AG04450 (cell line): Measurements from ENCODE around the gene CD99. TPM values are rescaled to one million over a fixed set of nuclear protein-coding genes. Genes with fewer than 3 reads are reported as not detected.
"Not testable (repeated sequence)": the region's sequence is repeated elsewhere in the genome, so short reads cannot be mapped to it uniquely, and the experiment has no call there.

Source experiments
- CTCF ChIA-PET: fragments of 300-600, 350-600 bp; formaldehyde crosslinking; extraction: SDS; loops from one replicate; lab custom pipeline; 2022; ENCODE audit warnings: antibody characterized with exemption, inconsistent platforms; lab: Charles Lee
- POLR2A ChIA-PET: fragments of 350-600 bp; formaldehyde crosslinking; extraction: SDS; loops from one replicate; lab custom pipeline; 2021; ENCODE audit warnings: antibody characterized with exemption, inconsistent platforms; lab: Yijun Ruan, JAX
- DNase-seq: peaks from one replicate; pipeline ENCODE4 v3.0.0-alpha.2; 2011; ENCODE audit warnings: low read depth, low spot score
- H3K27ac ChIP-seq: one replicate; pipeline ENCODE4 v1.5.1; 2012; ENCODE audit warnings: low read depth, low read length, control low read depth
- H3K27me3 ChIP-seq: one replicate; pipeline ENCODE4 v1.6.0; 2012; ENCODE audit warnings: low read length; ENCODE audit not compliant: control insufficient read depth, insufficient read depth
- H3K4me3 ChIP-seq: 2 replicates; pipeline ENCODE4 v1.5.1; 2011; ENCODE audit warnings: mild to moderate bottlenecking, low read depth, low read length, control low read depth
- H3K9me3 ChIP-seq: 2 replicates; pipeline ENCODE4 v1.5.1; 2012; ENCODE audit warnings: low read length; ENCODE audit not compliant: control insufficient read depth, insufficient read depth
- polyA plus RNA-seq: library from polyadenylated mRNA; depleted of rRNA; stranded (reverse); fragments of >200 nt; gene quantifications from 2 replicates; pipeline ENCODE4 v1.2.3, GENCODE V29; 2011
- TF ChIP-seq, protein P1 (sequence below): IDR thresholded peaks from 2 replicates; pipeline ENCODE4 v1.5.1; 2011; ENCODE audit warnings: low read depth, low read length, control low read depth, inconsistent platforms

CD99 gene
- polyA plus RNA-seq, 1 experiment: 355 TPM

DNA sequence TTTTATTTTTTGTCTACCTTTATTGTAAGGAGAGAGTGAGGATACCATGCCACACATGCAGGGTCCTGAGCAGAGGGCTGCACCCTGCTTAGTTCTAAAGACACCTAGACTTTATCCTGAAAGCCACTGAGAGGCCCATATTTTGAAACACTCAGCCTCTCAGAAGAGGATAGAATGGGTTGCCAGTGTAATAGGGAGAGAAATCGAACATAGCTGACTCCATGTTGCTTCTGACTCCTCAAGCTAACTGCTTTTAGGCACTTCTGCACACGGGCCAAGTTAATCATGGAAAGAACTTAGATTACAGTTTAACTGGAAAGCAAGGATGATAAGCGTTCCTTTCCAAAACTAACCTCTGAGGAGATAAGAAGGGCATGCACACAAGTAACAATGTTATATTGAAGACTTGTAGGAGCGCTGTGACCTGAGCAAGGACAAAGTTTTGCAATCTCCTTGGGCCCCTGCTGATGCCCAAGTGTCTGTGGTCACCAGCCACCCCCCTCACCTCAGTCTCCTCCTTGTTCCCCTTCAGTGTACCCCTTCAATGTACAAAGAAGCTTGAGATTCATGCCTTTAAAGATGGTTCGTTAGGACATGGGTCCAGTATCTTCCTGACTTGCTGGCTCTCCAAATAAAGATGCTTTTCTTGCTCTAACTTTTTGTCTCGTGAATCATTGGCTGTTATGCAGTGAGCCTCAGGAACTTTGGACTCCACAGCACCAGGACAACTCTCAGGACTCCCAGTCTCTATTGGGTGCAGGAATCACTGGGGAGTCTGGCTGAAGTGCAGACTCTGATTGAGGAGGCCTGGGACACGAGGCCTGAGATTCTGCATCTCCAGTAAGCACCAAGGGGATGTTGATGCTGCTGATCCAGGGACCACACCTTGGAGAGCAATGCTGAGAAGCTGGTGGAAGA lies 25.4 kb upstream of the CD99 start:
- TF ChIP-seq, protein P1, sequence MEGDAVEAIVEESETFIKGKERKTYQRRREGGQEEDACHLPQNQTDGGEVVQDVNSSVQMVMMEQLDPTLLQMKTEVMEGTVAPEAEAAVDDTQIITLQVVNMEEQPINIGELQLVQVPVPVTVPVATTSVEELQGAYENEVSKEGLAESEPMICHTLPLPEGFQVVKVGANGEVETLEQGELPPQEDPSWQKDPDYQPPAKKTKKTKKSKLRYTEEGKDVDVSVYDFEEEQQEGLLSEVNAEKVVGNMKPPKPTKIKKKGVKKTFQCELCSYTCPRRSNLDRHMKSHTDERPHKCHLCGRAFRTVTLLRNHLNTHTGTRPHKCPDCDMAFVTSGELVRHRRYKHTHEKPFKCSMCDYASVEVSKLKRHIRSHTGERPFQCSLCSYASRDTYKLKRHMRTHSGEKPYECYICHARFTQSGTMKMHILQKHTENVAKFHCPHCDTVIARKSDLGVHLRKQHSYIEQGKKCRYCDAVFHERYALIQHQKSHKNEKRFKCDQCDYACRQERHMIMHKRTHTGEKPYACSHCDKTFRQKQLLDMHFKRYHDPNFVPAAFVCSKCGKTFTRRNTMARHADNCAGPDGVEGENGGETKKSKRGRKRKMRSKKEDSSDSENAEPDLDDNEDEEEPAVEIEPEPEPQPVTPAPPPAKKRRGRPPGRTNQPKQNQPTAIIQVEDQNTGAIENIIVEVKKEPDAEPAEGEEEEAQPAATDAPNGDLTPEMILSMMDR: no peak
- no peaks in the 10 kb centered on the region for H3K27me3 ChIP-seq
- no peak overlapping the region for H3K4me3 ChIP-seq
- no peaks in the 10 kb centered on the region for H3K9me3 ChIP-seq
- ChIA-PET POLR2A (no interaction called here), CTCF (no interaction called here)
- no peak overlapping the region for H3K27ac ChIP-seq
- no peak for DNase-seq

DNA sequence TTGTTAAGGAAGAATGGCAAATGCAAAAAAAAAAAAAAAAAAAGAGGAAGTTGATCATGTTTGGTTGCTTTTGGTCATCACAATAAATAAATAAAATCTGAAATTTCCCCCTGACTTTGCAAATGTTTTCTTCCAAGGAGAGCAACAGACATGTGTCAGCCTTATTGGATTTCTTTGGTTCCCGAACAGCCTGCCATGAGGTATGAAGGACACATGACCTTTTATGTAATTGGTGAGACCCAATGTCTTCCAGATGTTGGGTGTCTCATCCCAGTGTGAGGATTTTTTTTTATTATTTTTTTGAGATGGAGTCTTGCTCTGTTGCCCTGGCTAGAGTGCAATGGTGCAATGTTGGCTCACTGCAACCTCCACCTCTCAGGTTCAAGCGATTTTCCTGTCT lies 24.6 kb upstream of the CD99 start:
- ChIA-PET POLR2A (no interaction called here), CTCF (no interaction called here)
- H3K9me3 ChIP-seq: no peaks in the 10 kb centered on the region
- no peak for DNase-seq
- TF ChIP-seq, protein P1: no peak
- no peaks in the 10 kb centered on the region for H3K27me3 ChIP-seq
- H3K4me3 ChIP-seq: no peak overlapping the region
- no peak overlapping the region for H3K27ac ChIP-seq

DNA sequence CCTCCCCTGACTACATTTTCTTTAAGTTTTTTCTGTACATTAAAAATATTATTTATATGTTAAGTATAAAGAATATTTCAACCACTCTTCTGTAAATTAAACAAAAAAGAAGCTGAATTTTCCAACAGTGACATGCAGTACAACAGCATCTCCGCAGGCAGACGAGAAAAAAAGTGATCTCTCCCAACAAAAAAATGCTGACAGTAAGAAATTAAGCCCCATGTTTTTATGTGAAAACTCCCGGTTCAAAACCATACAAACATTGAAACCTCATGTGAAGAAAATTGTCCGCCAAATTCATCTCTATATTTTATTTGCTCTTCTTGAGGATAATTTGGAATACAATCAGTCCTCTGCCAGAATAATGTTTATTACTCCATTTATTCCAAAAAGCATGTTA lies 20.1 kb upstream of the CD99 start:
- H3K9me3 ChIP-seq: peaks cover 4% of the 10 kb centered on the region; the same call in 1 of the 2 replicates
- no peak for DNase-seq
- no peaks in the 10 kb centered on the region for H3K27me3 ChIP-seq
- H3K27ac ChIP-seq: no peak overlapping the region
- TF ChIP-seq, protein P1: no peak
- H3K4me3 ChIP-seq: no peak overlapping the region
- ChIA-PET CTCF (no interaction called here), POLR2A (no interaction called here)

DNA sequence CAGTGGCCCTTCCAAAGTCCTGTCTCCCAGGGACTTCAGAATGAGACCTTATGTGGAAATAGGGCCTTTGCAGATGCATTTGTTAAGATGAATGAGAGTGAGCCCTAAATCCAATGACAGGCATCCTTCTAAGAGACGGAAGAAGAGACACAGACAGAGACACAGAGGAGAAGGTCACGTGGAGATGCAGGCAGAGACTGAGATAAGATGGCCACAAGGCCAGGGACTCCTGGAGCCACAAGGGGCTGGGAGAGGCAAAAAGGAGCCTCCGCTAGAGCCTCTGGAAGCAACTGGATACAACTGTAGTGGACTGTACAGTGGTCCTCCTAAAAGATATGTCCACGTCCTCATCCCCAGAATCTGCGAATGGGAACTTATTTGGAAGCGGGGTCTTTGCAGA lies 19.0 kb upstream of the CD99 start:
- CTCF ChIA-PET: no interaction called here

DNA sequence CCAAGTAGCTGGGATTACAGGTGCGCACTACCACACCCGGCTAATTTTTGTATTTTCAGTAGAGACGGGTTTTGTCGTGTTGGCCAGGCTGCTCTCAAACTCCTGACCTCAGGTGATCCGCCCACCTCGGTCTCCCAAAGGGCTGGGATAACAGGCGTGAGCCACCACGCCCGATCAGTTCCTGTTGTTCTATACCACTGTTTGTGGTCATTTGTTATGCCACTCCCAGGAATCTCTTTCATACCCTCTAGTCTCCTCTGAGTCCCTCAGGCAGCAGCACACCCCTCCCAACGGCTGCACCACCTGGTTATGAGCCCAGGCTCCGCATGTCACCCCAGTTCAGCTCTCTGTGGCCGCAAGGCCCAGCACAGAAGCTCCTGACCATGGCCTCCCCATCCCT lies 17.5 kb upstream of the CD99 start:
- no peak overlapping the region for H3K4me3 ChIP-seq
- H3K27ac ChIP-seq: no peak overlapping the region
- no peak for DNase-seq
- TF ChIP-seq, protein P1: no peak
- H3K9me3 ChIP-seq: peaks cover 4% of the 10 kb centered on the region; the same call in 1 of the 2 replicates
- H3K27me3 ChIP-seq: no peaks in the 10 kb centered on the region
- ChIA-PET POLR2A (no interaction called here), CTCF (no interaction called here)

More for the DNA sequence above, 19.0 kb upstream of the CD99 start:
- Histone ChIP-seq H3K9me3 (peaks cover 4% of the 10 kb centered on the region; the same call in 1 of the 2 replicates), H3K4me3 (no peak overlapping the region), H3K27ac (no peak overlapping the region), H3K27me3 (no peaks in the 10 kb centered on the region)
- TF ChIP-seq, protein P1: no peak
- POLR2A ChIA-PET: no interaction called here
- DNase-seq: no peak

DNA sequence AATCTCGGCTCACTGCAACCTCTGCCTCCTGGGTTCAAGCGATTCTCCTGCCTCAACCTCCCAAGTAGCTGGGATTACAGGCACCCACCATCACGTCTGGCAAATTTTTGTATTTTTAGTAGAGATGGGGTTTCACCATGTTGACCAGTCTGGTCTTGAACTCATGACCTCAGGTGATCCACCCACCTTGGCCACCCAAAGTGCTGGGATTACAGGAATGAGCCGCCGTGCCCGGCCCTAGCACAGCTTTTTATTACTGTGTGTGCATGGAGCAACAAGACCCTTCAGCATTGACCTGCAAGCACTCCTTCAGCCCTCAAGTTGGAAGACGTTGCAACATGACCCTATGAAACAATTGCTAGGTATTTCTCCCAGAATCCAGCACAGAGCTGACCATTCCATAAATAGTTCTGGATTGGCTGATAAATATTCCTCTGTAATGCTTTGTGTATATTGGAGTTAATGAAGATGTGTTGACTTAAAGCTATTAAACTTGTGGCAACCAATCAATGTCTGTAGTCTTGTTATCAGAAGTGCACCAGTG lies 15.4 kb upstream of the CD99 start:
- POLR2A ChIA-PET, H3K9me3 ChIP-seq, CTCF ChIA-PET, DNase-seq, H3K27me3 ChIP-seq, H3K4me3 ChIP-seq, H3K27ac ChIP-seq: not testable (repeated sequence)
